ENCODE results near the gene WSCD1.

The WSCD1 gene

GRCh38 chr17:6069539-6070429 lies at the start of gene WSCD1:
WSCD1 (plus strand) TSS chr17:6070379; CDS start chr17:6080659, 10,280 bp downstream.
- H3K4me3 ChIP-seq (ENCODE audit: control insufficient read depth, low read depth, low read length), result no peak within 1 kb of the TSS
- TF ChIP-seq, protein P1, sequence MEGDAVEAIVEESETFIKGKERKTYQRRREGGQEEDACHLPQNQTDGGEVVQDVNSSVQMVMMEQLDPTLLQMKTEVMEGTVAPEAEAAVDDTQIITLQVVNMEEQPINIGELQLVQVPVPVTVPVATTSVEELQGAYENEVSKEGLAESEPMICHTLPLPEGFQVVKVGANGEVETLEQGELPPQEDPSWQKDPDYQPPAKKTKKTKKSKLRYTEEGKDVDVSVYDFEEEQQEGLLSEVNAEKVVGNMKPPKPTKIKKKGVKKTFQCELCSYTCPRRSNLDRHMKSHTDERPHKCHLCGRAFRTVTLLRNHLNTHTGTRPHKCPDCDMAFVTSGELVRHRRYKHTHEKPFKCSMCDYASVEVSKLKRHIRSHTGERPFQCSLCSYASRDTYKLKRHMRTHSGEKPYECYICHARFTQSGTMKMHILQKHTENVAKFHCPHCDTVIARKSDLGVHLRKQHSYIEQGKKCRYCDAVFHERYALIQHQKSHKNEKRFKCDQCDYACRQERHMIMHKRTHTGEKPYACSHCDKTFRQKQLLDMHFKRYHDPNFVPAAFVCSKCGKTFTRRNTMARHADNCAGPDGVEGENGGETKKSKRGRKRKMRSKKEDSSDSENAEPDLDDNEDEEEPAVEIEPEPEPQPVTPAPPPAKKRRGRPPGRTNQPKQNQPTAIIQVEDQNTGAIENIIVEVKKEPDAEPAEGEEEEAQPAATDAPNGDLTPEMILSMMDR (IDR thresholded peaks at IDR 0.05; ENCODE audit: control insufficient read depth, insufficient read depth, low read depth, low read length, missing control alignments), result no peak
- no peak for DNase-seq (ENCODE audit: low read depth)

- no peak overlapping the region for H3K4me3 ChIP-seq (ENCODE audit: control insufficient read depth, low read depth, low read length)
- TF ChIP-seq, protein P1 (IDR thresholded peaks at IDR 0.05; ENCODE audit: control insufficient read depth, insufficient read depth, low read depth, low read length, missing control alignments), result no peak
Measured at GRCh38 chr17:6021011-6021400, 49.2 kb upstream of the WSCD1 start.

DNA sequence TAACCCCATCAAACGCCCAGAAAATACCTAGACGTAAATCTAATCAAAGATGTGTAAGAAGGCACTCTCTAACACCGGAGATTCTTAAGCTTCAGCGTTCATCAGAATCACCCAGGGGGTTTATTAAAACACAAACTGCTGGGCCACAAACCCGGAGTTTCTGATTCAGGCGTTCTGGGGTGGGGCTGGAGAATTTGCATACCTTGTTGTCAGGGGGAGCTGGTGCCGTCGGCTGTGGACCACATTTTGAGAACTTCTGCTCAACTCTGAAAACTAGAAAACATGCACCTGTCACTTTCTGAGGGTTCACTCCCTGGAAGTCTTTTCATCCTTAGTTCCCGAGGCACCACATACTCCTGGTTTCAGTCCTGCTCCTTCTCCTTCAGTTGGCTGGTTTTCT lies 48.6 kb upstream of the WSCD1 start:
- TF ChIP-seq, protein P1 (IDR thresholded peaks at IDR 0.05; ENCODE audit: control insufficient read depth, insufficient read depth, low read depth, low read length, missing control alignments), result no peak
- H3K4me3 ChIP-seq (ENCODE audit: control insufficient read depth, low read depth, low read length), result no peak overlapping the region
- no peak for DNase-seq (ENCODE audit: low read depth)

More at GRCh38 chr17:6021011-6021400, 49.2 kb upstream of the WSCD1 start:
- no peak for DNase-seq (ENCODE audit: low read depth)

- H3K4me3 ChIP-seq (ENCODE audit: control insufficient read depth, low read depth, low read length), result no peak overlapping the region
- no peak for DNase-seq (ENCODE audit: low read depth)
- TF ChIP-seq, protein P1 (IDR thresholded peaks at IDR 0.05; ENCODE audit: control insufficient read depth, insufficient read depth, low read depth, low read length, missing control alignments), result no peak
Measured at GRCh38 chr17:6023036-6023831, 46.9 kb upstream of the WSCD1 start.

GRCh38 chr17:6024576-6024975 lies 45.6 kb upstream of the WSCD1 start:
- DNase-seq (ENCODE audit: low read depth), result no peak
- TF ChIP-seq, protein P1 (IDR thresholded peaks at IDR 0.05; ENCODE audit: control insufficient read depth, insufficient read depth, low read depth, low read length, missing control alignments), result no peak
- H3K4me3 ChIP-seq (ENCODE audit: control insufficient read depth, low read depth, low read length), result no peak overlapping the region

GRCh38 chr17:6027342-6028024 lies 42.7 kb upstream of the WSCD1 start:
- no peak overlapping the region for H3K4me3 ChIP-seq (ENCODE audit: control insufficient read depth, low read depth, low read length)
- TF ChIP-seq, protein P1 (IDR thresholded peaks at IDR 0.05; ENCODE audit: control insufficient read depth, insufficient read depth, low read depth, low read length, missing control alignments), result no peak
- no peak for DNase-seq (ENCODE audit: low read depth)
